ENCODE measurements around the gene RBM33. TPM values are rescaled to one million over a fixed set of nuclear protein-coding genes. Genes with fewer than 3 reads are reported as not detected.

Gene RBM33
- total and polyA plus RNA-seq, 7 donors = 11.6 to 49.3 (median 40.4) TPM

DNA sequence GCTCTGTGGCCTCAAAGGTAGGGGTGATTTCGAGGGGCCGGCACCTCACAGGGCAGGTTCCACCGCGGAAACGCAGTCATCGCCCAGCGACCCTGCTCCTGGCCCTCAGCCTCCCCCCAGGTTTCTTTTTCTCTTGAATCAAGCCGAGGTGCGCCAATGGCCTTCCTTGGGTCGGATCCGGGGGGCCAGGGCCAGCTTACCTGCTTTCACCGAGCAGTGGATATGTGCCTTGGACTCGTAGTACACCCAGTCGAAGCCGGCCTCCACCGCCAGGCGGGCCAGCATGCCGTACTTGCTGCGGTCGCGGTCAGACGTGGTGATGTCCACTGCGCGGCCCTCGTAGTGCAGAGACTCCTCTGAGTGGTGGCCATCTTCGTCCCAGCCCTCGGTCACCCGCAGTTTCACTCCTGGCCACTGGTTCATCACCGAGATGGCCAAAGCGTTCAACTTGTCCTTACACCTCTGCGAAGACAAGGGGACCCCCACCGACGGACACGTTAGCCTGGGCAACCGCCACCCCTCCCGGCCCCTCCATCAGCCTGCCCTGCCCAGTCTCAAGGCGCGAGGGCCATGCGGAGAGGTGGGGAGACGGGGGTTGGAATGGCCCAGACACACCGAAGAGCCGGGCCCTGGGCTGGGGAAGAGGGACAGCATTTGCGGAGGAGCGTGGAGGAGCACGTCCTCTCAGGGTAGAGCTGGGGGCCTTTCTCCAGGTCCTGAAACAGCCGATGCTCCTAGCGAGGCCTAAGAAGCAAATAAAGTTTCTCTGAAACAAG lies 161.8 kb downstream of the RBM33 start:
- H3K4me3 ChIP-seq = peak overlapping the region; percentile 58
- H3K9me3 ChIP-seq = no peaks in the 10 kb centered on the region
- H3K27ac ChIP-seq = no peak overlapping the region
- WGBS, 3 donors = 15 to 19% (median 15%) methylated on average over 47 of the region's 47 CpGs
- no peaks in the 10 kb centered on the region for H3K36me3 ChIP-seq (ENCODE audit: insufficient read depth in 1 of 2, low read depth in 1 of 2)
- H3K27me3 ChIP-seq (ENCODE audit: insufficient read depth in 3 of 3, low read length in 2 of 3) = peaks cover 5 to 100% (median 67%) of the 10 kb centered on the region in 3 donors
- no peak for TF ChIP-seq CTCF (IDR thresholded peaks at IDR 0.05)
- intact Hi-C loops (cut with DNase I) = no loop called here
- H3K4me1 ChIP-seq = peaks cover 22% of the 10 kb centered on the region
- ATAC-seq (peak in 1 of 4 donors; percentile 32), DNase-seq (no peak)

GRCh38 chr7:155807065-155807671 lies 162.7 kb downstream of the RBM33 start:
- no peaks in the 10 kb centered on the region for H3K9me3 ChIP-seq
- DNase-seq (no peak), ATAC-seq (no peak)
- 30 to 38% (median 31%) methylated on average over 19 of the region's 19 CpGs for WGBS, 3 donors
- no peak overlapping the region for H3K27ac ChIP-seq
- no peak overlapping the region for H3K4me3 ChIP-seq
- no peaks in the 10 kb centered on the region for H3K36me3 ChIP-seq (ENCODE audit: insufficient read depth in 1 of 2, low read depth in 1 of 2)
- peaks cover 5 to 100% (median 72%) of the 10 kb centered on the region in 3 donors for H3K27me3 ChIP-seq (ENCODE audit: insufficient read depth in 3 of 3, low read length in 2 of 3)
- intact Hi-C loops (cut with DNase I) = no loop called here
- no peak for TF ChIP-seq CTCF (IDR thresholded peaks at IDR 0.05)
- peaks cover 22% of the 10 kb centered on the region for H3K4me1 ChIP-seq

DNA sequence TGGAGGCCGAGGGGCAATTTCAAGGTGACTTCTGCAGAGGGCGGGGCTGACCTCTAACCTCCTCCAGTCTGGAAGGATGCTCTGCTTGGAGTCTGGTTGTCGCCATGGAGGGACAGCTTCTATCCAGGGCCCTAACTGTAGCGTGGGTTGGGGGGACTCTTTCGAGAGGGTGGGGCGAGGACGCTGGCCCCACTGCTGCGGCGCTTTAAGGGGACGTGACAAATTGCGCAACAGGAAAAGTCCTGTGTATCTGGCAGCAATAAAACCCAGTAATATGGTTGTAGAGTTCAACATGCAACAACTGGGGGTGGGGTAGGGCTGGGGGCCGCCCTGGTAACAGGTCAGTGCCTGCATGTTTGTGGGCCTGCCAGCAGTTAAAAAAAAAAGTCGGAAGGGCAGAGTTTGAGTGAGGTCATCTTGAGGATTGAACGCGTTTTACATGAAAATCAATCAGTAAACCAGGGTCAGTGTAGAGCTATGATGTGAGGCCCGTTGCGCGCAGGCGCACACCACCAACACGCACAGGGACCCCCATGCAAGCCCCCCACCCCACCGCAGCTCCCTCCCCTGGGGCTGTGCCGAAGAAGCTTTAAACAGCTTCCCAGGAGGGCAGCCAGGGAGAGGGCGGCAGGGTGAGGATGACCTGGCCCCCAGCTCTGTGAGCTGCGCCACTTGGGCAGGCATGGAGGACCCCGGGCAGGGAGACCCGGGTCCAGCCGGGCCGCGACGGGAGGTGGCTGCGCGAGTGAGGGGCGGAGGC lies 163.5 kb downstream of the RBM33 start:
- WGBS, 3 donors = 5 to 8% (median 6%) methylated on average over 26 to 33 of the region's 33 CpGs
- ATAC-seq (no peak), DNase-seq (no peak)
- Histone ChIP-seq H3K36me3 (ENCODE audit: insufficient read depth in 1 of 2, low read depth in 1 of 2) (no peaks in the 10 kb centered on the region), H3K27ac (no peak overlapping the region), H3K4me3 (peak overlapping the region; percentile 32), H3K9me3 (no peaks in the 10 kb centered on the region), H3K4me1 (peaks cover 22% of the 10 kb centered on the region), H3K27me3 (ENCODE audit: insufficient read depth in 3 of 3, low read length in 2 of 3) (peaks cover 5 to 100% (median 71%) of the 10 kb centered on the region in 3 donors)
- intact Hi-C loops (cut with DNase I) = no loop called here
- no peak for TF ChIP-seq CTCF (IDR thresholded peaks at IDR 0.05)

DNA sequence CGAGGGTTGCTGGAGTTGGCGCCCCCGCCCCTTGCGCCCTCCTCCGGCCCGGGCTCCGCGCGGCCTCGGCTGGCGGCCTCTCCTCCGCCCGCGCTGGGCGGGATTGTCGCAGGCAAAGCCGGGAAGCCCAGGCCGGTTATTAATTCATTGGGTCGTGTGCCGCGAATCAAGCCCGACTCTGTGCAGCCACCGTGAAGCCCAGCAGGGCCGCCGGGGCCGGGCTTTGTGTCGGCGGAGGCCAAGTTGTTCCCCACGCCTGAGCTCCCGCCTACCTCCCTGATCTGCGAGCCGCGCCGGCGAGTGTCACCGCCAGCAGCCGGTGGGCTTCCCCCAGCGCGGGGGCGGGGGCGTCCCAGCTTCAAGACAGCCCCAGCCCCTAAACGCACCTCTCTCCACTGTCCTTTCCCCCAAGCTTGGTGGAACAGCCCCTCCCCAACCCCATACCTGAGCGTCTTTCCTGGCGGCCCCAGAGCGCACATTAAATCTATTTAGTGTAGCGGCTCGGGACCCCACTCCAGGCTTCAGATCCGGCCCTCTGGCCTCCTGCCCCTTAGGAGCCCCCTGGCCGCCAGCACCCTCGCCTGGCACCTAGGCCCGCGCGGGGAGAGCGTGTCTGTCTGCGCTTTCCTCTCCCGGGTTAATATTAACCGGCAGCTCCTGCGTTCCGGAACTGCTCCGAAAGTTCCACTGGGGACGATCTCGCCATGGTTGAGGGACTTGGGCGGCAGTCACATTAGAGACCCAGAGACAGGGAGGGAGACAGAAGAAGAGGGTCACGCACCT lies 164.3 kb downstream of the RBM33 start:
- Histone ChIP-seq H3K36me3 (ENCODE audit: insufficient read depth in 1 of 2, low read depth in 1 of 2) (no peaks in the 10 kb centered on the region), H3K4me1 (peaks cover 20% of the 10 kb centered on the region), H3K27me3 (ENCODE audit: insufficient read depth in 3 of 3, low read length in 2 of 3) (peaks cover 5 to 99% (median 68%) of the 10 kb centered on the region in 3 donors), H3K27ac (no peak overlapping the region), H3K4me3 (peak overlapping the region; percentile 32), H3K9me3 (no peaks in the 10 kb centered on the region)
- intact Hi-C loops (cut with DNase I) = no loop called here
- no peak for TF ChIP-seq CTCF (IDR thresholded peaks at IDR 0.05)
- ATAC-seq (no peak), DNase-seq (no peak)
- 0 to 1% (median 1%) methylated on average over 40 to 64 of the region's 64 CpGs for WGBS, 3 donors
